GM12878 (cell line): ENCODE results near the gene TFDP1. TPM values are rescaled to one million over a fixed set of nuclear protein-coding genes. Genes with fewer than 3 reads are reported as not detected.

ENCODE experiments used
- ATAC-seq: fragments of 200-7000 bp; cut with Tn5 transposase; 3 replicates; pipeline ENCODE4 v1.9.1; 2020; ENCODE audit warnings: mild to moderate bottlenecking, moderate library complexity
- BruUV-seq: library from RNA; stranded (reverse); fragments of 400-500 nt; replicated peaks from 2 replicates; lab custom pipeline; 2021; lab: Mats Ljungman, UMichigan
- CTCF ChIA-PET: fragments of 300-600 bp; sonication (Branson Sonifier 250); formaldehyde crosslinking; extraction: SDS; loops from one replicate; lab custom pipeline; 2021; ENCODE audit warnings: inconsistent platforms; lab: Yijun Ruan, JAX
- POLR2A ChIA-PET: fragments of 350-600 bp; formaldehyde crosslinking; extraction: SDS; loops from one replicate; lab custom pipeline; 2021; ENCODE audit warnings: inconsistent platforms; lab: Charles Lee
- RAD21 ChIA-PET: fragments of 300-600 bp; sonication (Branson Sonifier 250); formaldehyde crosslinking; loops from one replicate; lab custom pipeline; 2023; ENCODE audit warnings: antibody characterized with exemption; ENCODE audit not compliant: unreplicated experiment; lab: Charles Lee
- SMC1A ChIA-PET: fragments of 300-600 bp; sonication (Branson Sonifier 250); formaldehyde crosslinking; loops from one replicate; lab custom pipeline; 2023; ENCODE audit not compliant: unreplicated experiment, uncharacterized antibody; lab: Charles Lee
- DNase-seq: peaks from one replicate; pipeline ENCODE4 v3.0.0-alpha.2; 2011; ENCODE audit warnings: low read depth, low spot score
- FAIRE-seq: peaks from 3 replicates; lab custom pipeline; 2011; peaks lifted over from hg19 to GRCh38; lab: Jason Lieb, UNC
- H2AFZ ChIP-seq: 2 replicates; pipeline ENCODE4 v1.6.0; 2011; ENCODE audit warnings: low read depth, low read length, control low read depth; ENCODE audit not compliant: control insufficient read depth
- H3K27ac ChIP-seq: 2 replicates; pipeline ENCODE4 v1.5.1; 2011; ENCODE audit warnings: control low read depth; ENCODE audit not compliant: control insufficient read depth, insufficient read depth
- H3K27me3 ChIP-seq, 2 experiments: replicated peaks in 1 of 2; 2 replicates each; pipeline versions ENCODE4 v1.6.0 to v1.6.1; 2011; ENCODE audit warnings: low read length in 1 of 2; ENCODE audit not compliant: control insufficient read depth in 2 of 2, insufficient read depth in 2 of 2
- H3K36me3 ChIP-seq, 2 experiments: 2 replicates each; pipeline ENCODE4 v1.5.1; 2011; ENCODE audit warnings: low read length in 1 of 2; ENCODE audit not compliant: control insufficient read depth in 2 of 2, insufficient read depth in 2 of 2
- H3K4me1 ChIP-seq: 2 replicates; pipeline ENCODE4 v1.6.1; 2011; ENCODE audit warnings: mild to moderate bottlenecking, low read length, moderate library complexity, mixed read lengths; ENCODE audit not compliant: control insufficient read depth, insufficient read depth
- H3K4me2 ChIP-seq: 2 replicates; pipeline ENCODE4 v1.6.0; 2011; ENCODE audit warnings: control low read depth; ENCODE audit not compliant: control insufficient read depth, insufficient read depth
- H3K4me3 ChIP-seq: fragments of 200-600 bp; sonication (generic); 2 replicates; pipeline ENCODE4 v1.5.1; 2016
- H3K79me2 ChIP-seq: 2 replicates; pipeline ENCODE4 v1.6.0; 2011; ENCODE audit warnings: low read length; ENCODE audit not compliant: control insufficient read depth, insufficient read depth
- H3K9ac ChIP-seq: 2 replicates; pipeline ENCODE4 v1.8.0; 2011; ENCODE audit warnings: low read length, control low read depth, mixed read lengths; ENCODE audit not compliant: control insufficient read depth, insufficient read depth
- H3K9me3 ChIP-seq: replicated peaks from 3 replicates; pipeline ENCODE4 v1.5.1; 2011; ENCODE audit warnings: mild to moderate bottlenecking, low read length; ENCODE audit not compliant: control insufficient read depth, insufficient read depth
- H4K20me1 ChIP-seq: 2 replicates; pipeline ENCODE4 v1.6.0; 2011; ENCODE audit not compliant: control insufficient read depth, insufficient read depth
- CHD4 ChIP-seq: fragments of 200-600 bp; sonication (generic); IDR thresholded peaks from 2 replicates; pipeline ENCODE4 v1.6.1; 2016; ENCODE audit warnings: mild to moderate bottlenecking
- EGR1 ChIP-seq, 2 experiments: IDR thresholded peaks; 1 replicate in 1 of 2; 2 replicates in 1 of 2; pipeline ENCODE4 v1.6.1; 2011 to 2012; ENCODE audit warnings: low read depth in 2 of 2, low read length in 2 of 2, borderline replicate concordance in 1 of 2, mild to moderate bottlenecking in 1 of 2, moderate library complexity in 1 of 2
- FOXK2 ChIP-seq: fragments of 450-650 bp; IDR thresholded peaks from 2 replicates; pipeline ENCODE4 v1.6.1; 2017; ENCODE audit warnings: mild to moderate bottlenecking, moderate library complexity
- FOXM1 ChIP-seq: IDR thresholded peaks from 2 replicates; pipeline ENCODE4 v1.6.1; 2012; ENCODE audit warnings: low read depth, mild to moderate bottlenecking, inconsistent platforms, low read length, moderate library complexity
- IKZF2 ChIP-seq, 2 experiments: fragments of 450-650 bp; IDR thresholded peaks; 2 replicates each; pipeline ENCODE4 v1.6.1; 2017; ENCODE audit warnings: mild to moderate bottlenecking in 2 of 2, moderate library complexity in 2 of 2
- IRF4 ChIP-seq: IDR thresholded peaks from 2 replicates; pipeline ENCODE4 v1.6.1; 2011; ENCODE audit warnings: low read depth, low read length
- MLLT1 ChIP-seq: fragments of 450-650 bp; IDR thresholded peaks from 2 replicates; pipeline ENCODE4 v1.6.1; 2016; ENCODE audit warnings: mild to moderate bottlenecking
- MTA3 ChIP-seq: IDR thresholded peaks from 2 replicates; pipeline ENCODE4 v1.6.1; 2012; ENCODE audit warnings: low read length, inconsistent platforms, borderline replicate concordance
- RELB ChIP-seq: fragments of 450-650 bp; IDR thresholded peaks from 2 replicates; pipeline ENCODE4 v1.6.1; 2017; ENCODE audit warnings: low read depth, mild to moderate bottlenecking, moderate library complexity
- SMAD1 ChIP-seq: fragments of 450-650 bp; IDR thresholded peaks from 2 replicates; pipeline ENCODE4 v1.6.1; 2018; ENCODE audit warnings: mild to moderate bottlenecking, low read depth; ENCODE audit not compliant: partially characterized antibody
- SUZ12 ChIP-seq: fragments of 200-600 bp; sonication (generic); IDR thresholded peaks from one replicate; pipeline ENCODE4 v1.6.1; 2018; ENCODE audit warnings: antibody characterized with exemption, mild to moderate bottlenecking; ENCODE audit not compliant: unreplicated experiment
- WRNIP1 ChIP-seq: IDR thresholded peaks from 2 replicates; pipeline ENCODE4 v1.6.1; 2011; ENCODE audit warnings: low read depth, low read length, improper control_type of control experiment, borderline replicate concordance
- ZBED1 ChIP-seq: IDR thresholded peaks from 2 replicates; pipeline ENCODE4 v1.6.1; 2016; ENCODE audit warnings: borderline replicate concordance
- ZNF622 ChIP-seq: fragments of 450-650 bp; IDR thresholded peaks from 2 replicates; pipeline ENCODE4 v1.6.1; 2017; ENCODE audit warnings: mild to moderate bottlenecking, inconsistent platforms
- WGBS: methylation state at CpG from one replicate; pipeline ENCODE4 v1.1.6; 2016; ENCODE audit warnings: low lambda C conversion rate; ENCODE audit not compliant: insufficient replicate concordance, insufficient coverage; ENCODE audit errors: missing lambda C conversion rate; 5-methylcytosine and 5-hydroxymethylcytosine counted together
- in situ Hi-C: fragments of 300-500 bp; cut with MboI; formaldehyde crosslinking; loops from 9 replicates; pipeline ENCODE4 v1.14.3; 2018; ENCODE audit warnings: mixed read lengths
- intact Hi-C: fragments of 100-400 bp; cut with micrococcal nuclease; formaldehyde crosslinking; loops from one replicate; pipeline ENCODE4 v1.14.2; 2022; ENCODE audit not compliant: unreplicated experiment
- polyA plus RNA-seq, 11 experiments: library from polyadenylated mRNA; depleted of rRNA in 4 of 11; unstranded in 6 of 11; stranded (reverse) in 5 of 11; fragments of >200 nt; fragmentation: Nextera tagmentation in 4 of 11; fragmentation: Illumina TruSeq in 1 of 11; extraction: Ambion mirVana in 4 of 11; extraction: Trizol in 1 of 11; gene quantifications; 1 replicate in 1 of 11; 2 replicates in 10 of 11; pipeline versions ENCODE4 v1.2.1 to v1.2.3, GENCODE V29; 2011 to 2016; ENCODE audit warnings: inconsistent platforms in 2 of 11, missing spikeins in 2 of 11, low read depth in 1 of 11
- total RNA-seq, 4 experiments: library from RNA; depleted of rRNA in 3 of 4; stranded (reverse); fragments of >200 nt in 3 of 4; fragmentation: Illumina TruSeq in 1 of 4; extraction: Trizol in 1 of 4; gene quantifications; 2 replicates each; pipeline versions ENCODE4 v1.2.1 to v1.2.3, GENCODE V29; 2013 to 2021
- TF ChIP-seq, protein P1 (sequence below): IDR thresholded peaks from 2 replicates; pipeline ENCODE4 v1.6.1; 2011; ENCODE audit warnings: mild to moderate bottlenecking, low read depth, low read length, moderate library complexity; ENCODE audit not compliant: insufficient replicate concordance
- TF ChIP-seq, protein P2 (sequence below): IDR thresholded peaks from 2 replicates; pipeline ENCODE4 v1.6.1; 2012; ENCODE audit warnings: low read depth, low read length, improper control_type of control experiment
- TF ChIP-seq, protein P3 (sequence below): fragments of 450-650 bp; IDR thresholded peaks from 2 replicates; pipeline ENCODE4 v1.6.1; 2016; ENCODE audit warnings: mild to moderate bottlenecking

Gene TFDP1
- total and polyA plus RNA-seq, 10 of the 15 experiments (the other 5 are each of a cell fraction or from before 2014, with no cell fraction given): 37.7 to 254 (median 119) TPM

- TF ChIP-seq, protein P1, sequence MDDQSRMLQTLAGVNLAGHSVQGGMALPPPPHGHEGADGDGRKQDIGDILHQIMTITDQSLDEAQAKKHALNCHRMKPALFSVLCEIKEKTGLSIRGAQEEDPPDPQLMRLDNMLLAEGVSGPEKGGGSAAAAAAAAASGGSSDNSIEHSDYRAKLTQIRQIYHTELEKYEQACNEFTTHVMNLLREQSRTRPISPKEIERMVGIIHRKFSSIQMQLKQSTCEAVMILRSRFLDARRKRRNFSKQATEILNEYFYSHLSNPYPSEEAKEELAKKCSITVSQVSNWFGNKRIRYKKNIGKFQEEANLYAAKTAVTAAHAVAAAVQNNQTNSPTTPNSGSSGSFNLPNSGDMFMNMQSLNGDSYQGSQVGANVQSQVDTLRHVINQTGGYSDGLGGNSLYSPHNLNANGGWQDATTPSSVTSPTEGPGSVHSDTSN: no peak
- TF ChIP-seq RELB (no peak), CHD4 (no peak), SUZ12 (no peak), ZBED1 (no peak)
- TF ChIP-seq, protein P2, sequence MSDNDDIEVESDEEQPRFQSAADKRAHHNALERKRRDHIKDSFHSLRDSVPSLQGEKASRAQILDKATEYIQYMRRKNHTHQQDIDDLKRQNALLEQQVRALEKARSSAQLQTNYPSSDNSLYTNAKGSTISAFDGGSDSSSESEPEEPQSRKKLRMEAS: no peak
- TF ChIP-seq, protein P3, sequence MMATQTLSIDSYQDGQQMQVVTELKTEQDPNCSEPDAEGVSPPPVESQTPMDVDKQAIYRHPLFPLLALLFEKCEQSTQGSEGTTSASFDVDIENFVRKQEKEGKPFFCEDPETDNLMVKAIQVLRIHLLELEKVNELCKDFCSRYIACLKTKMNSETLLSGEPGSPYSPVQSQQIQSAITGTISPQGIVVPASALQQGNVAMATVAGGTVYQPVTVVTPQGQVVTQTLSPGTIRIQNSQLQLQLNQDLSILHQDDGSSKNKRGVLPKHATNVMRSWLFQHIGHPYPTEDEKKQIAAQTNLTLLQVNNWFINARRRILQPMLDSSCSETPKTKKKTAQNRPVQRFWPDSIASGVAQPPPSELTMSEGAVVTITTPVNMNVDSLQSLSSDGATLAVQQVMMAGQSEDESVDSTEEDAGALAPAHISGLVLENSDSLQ: no peak
Observed at GRCh38 chr13:113597391-113598080, 13.0 kb downstream of the TFDP1 start (continued).

- no peak overlapping the region for H3K4me3 ChIP-seq
- ChIA-PET CTCF (no interaction called here), POLR2A (no interaction called here), SMC1A (no interaction called here), RAD21 (no interaction called here)
- 96% methylated on average over 5 of the region's 5 CpGs for WGBS
- no peaks in the 10 kb centered on the region; the same call in 2 of the 3 replicates for H3K9me3 ChIP-seq
- FAIRE-seq (no peak), ATAC-seq (no peak), DNase-seq (no peak)
- intact Hi-C loops: no loop called here
- in situ Hi-C loops: no loop called here
- no peak overlapping the region for H3K27ac ChIP-seq
- H3K27me3 ChIP-seq: no peaks in the 10 kb centered on the region
- no TSS peak for BruUV-seq
- H3K79me2 ChIP-seq: peaks cover 42% of the 10 kb centered on the region
- no peaks in the 10 kb centered on the region for H3K4me1 ChIP-seq
- no peak overlapping the region for H3K4me2 ChIP-seq
- no peak overlapping the region for H2AFZ ChIP-seq
- H3K9ac ChIP-seq: no peak overlapping the region
- peaks cover 34 to 35% of the 10 kb centered on the region in 2 experiments; a peak in 3 of 4 replicates for H3K36me3 ChIP-seq
- no peaks in the 10 kb centered on the region; the same call in 1 of the 2 replicates for H4K20me1 ChIP-seq
- TF ChIP-seq WRNIP1: no peak
- no peak for TF ChIP-seq FOXK2
- no peak for TF ChIP-seq FOXM1
- TF ChIP-seq MTA3: no peak
- no peak for TF ChIP-seq EGR1 (IDR thresholded peaks at IDR 0.05; ENCODE audit: borderline replicate concordance in 1 of 2, low read depth in 2 of 2, low read length in 2 of 2)
- TF ChIP-seq, protein P2: no peak
- no peak for TF ChIP-seq SMAD1
- TF ChIP-seq ZNF622: no peak
- no peak for TF ChIP-seq IRF4
- no peak for TF ChIP-seq IKZF2 (IDR thresholded peaks at IDR 0.05)
- TF ChIP-seq MLLT1: no peak
- no peak for TF ChIP-seq CHD4
- TF ChIP-seq SUZ12: no peak
Observed at GRCh38 chr13:113598081-113598410, 13.5 kb downstream of the TFDP1 start.
